NCI-H1436 (cell line): ENCODE results near the gene TRMT61A.
"Not testable (repeated sequence)": the region's sequence is repeated elsewhere in the genome, so short reads cannot be mapped to it uniquely, and the experiment has no call there.

Experiments
- DNase-seq: peaks from one replicate; lab custom pipeline; 2025; lab: John Stamatoyannopoulos, UW

Gene TRMT61A

DNA sequence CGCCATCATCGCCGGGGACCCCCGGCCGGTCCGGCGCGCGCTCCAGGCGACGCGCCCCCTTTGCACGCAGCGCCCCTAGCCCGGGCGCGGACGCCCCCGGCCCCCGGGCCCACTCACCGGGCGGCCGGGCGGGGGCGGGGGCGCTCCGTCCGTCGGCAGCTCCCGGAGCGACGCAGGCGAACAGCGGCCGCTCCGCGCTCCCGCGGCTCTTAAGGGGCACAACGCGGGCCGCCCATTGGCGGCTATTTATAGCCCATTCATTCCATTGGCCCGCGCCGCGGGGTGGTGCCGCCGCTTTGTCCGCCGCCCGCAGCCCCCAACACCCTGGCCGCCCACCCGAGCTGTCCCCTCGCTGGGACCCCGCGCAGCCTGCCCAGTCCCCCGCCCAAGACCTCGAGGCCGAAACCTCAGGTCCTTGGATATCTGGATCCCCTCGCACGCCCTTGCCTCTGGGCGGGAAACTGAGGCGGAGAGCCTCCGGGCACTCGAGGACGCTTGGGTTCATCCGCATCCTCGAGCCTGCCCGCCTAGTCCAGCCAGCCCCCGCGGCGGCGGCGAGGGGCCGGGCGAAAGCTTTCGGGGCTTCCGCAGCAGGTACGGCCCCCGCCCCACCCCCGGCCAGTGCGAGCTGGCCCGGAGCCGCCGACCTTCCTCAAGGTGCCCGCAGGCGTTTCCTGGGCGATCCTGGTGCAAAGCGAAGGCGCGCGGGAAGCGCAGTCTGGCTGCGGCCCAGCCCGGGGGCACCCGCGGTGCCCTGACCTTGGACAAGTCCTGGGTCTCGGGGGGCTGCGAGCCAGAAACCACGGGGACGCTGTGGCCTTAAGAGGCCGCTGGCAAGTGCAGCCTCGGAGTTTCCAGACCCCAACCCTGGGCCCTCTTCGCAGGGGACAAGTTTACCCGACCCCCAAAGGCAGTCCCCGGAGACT is 6.1 kb upstream of the TRMT61A start, which contains the start of gene CKB:
CKB (minus strand) TSS at position 182 of the 926 bp plus-strand sequence. CDS start 337 bp downstream, outside the sequence.
- DNase-seq = peak; percentile 79

DNA sequence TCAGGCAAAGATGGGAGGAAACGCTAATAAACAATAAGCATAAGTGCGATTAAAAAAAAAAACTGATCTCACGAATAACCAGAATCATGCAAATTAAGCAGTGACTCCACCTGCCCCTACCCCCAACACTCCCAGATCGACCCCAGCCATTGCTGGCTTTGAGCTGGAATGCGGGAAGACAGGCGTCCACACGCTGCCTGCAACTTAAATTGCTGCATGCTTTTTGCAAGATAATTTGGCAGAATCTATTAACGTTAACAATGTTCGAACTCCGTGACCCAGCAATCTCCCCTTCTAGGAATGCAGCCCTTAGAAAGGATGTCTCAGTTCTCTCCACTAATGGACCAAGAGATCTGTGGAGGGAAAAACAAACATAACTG is 5.4 kb upstream of the TRMT61A start:
- DNase-seq = no peak

DNA sequence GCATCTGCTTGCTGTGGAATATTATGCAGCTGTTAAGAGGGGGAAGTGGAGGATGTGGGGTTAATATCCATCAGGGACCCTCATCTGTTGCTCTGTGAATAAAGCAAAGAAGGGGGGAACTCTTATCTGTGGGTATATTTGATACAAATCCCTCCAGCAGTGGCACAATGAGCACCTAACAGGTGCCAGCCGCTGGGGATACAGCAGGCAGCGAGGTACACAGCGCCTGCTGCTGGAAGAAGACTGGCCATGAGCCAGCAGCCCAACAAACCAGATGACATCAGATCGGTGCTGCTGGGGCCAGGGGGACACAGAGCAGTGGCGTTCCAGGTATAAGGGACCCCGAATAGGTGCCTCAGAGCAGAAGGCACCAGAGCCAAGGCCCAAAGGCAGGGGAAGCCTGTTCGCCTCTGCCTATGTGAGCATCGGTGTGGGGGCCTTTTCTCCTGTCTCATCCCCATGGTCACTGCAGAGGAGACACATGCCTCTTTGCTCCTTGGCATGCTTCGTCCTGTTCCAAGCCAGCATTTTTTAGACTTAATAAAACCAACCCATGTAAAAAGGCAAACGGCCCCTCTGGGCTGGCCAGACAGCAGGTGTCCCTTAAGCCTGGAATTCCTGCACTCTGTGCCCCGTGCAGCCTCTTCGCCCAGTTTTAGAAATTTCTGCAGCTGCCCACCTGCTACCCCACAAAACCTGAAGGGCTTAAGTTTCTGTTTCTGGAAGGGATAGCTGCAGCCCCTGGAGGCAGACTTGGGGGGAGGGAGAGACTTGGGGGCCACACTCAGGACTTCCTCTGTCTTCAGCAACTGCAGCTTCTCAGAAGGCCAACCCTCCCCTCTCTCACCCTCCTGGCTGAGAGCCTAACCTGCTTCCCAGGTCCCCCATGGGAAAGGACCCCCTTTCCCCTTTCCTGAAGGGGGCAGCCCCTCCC is 4.7 kb upstream of the TRMT61A start:
- no peak for DNase-seq

DNA sequence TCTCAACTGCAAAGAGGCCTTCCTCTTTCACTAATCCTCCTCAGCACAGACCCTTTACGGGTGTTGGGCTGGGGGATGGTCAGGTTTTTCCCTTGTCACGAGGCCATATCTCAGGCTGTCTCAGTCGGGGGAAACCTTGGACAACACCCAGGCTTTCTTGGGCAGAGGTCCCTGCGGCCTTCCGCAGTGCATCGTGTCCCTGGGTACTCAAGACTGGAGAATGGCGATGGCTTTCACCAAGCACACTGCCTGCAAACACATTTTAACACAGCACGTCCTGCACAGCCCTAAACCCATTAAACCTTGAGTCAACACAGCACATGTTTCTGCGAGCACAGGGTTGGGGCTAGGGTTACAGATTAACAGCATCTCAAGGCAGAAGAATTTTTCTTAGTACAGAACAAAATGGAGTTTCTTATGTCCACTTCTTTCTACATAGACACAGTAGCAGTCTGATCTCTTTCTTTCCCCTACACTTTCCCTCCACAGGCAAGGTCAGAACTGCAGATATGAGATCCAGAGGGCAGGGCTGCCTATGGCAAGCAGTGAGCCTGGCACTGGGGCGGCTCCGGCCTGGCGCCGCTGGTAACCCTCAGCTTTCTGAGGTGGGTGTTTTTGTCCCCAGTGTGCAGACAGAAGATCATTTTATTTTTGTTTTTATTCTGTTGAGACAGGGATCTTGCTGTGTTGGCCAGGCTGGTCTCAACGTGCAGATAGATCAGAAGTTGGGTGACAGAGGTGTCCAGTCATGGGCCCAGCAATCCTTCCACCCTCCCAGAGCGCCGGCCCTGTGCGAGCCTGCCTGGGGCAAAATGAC is 3.4 kb upstream of the TRMT61A start:
- DNase-seq = not testable (repeated sequence)

DNA sequence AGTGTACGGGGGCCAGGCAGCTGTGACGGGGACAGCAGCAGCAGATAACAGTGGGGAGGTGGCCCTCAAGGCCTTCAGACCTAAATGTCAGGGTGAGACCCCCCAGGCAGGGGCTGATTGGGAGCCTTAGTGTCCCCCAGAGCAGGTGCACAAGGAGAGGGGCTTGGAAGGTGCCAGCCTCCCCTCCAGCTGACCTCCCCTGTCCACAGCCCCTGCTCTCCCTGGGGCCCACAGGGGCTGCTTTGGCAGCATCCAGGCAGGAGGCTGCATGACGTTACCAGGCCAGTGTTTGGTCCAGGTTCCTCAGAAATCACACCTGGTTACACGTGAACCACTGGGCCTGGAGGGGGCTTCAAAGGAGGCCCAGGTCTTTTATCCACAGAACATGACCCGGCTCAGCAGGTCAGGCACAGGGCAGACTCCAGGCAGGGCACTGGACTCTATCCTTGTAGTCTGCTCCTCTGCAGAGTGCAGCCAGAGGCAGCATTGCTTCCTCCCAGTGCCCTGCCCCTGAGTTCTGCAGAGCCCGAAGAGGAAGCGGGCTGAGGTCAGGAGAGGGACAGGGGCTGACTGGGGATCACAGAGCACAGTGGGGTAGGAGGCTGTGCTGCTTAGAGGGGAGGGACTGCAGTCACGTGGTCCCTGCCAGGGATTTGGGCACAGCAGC is 2.6 kb upstream of the TRMT61A start:
- DNase-seq = no peak

DNA sequence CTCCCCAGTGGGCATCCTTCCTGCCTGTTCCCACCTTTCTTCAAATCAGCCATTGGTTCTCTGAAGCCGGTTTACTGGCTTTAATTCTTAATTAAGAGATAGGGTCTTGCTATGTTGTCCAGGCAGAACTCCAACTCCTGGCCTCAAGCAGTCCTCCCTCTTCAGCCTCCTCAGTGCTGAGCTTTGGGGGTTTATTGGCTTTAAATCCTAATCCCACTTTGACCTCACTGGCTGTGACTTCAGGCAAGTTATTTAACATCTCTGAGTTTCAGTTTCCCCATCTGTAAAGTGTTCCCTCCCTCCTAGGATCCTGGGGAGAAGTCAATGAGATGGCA is 2.1 kb upstream of the TRMT61A start:
- DNase-seq = no peak

DNA sequence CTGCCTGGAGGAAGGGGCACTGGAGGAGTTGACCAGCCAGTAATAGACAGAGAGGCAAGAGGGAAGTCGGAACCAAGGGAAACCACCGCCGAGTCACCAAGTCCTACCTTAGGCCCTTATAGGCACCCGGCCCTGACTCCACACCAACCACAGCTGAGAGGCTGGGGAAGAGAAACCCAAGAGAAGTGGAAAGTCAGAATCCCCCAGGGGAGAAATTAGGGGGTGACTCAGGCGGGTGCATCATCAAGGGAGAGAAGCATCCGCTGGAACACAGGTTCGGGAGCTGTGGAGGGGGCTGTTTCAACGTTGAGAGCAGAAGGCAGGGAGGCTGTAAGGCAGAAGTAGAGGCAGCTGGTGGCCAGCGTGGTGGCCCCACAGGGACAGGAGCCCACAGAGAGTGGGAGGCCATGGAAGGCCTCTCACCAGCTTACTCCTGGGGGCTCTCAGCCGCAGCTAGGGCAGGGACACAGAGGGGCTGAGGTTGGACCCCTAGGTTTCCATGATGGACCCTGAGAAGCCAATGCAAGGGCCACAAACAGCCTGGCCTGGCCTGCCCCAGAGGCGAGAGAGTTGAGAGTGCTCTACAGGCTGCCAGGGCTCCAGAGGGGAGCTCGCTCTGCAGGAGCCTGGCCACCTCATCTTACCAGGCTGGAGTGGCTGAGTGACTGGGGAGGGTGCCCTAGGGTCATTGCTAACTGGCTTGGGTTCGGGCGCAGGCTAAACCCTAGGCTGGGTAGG is 1.4 kb upstream of the TRMT61A start:
- DNase-seq = peak; percentile 18

DNA sequence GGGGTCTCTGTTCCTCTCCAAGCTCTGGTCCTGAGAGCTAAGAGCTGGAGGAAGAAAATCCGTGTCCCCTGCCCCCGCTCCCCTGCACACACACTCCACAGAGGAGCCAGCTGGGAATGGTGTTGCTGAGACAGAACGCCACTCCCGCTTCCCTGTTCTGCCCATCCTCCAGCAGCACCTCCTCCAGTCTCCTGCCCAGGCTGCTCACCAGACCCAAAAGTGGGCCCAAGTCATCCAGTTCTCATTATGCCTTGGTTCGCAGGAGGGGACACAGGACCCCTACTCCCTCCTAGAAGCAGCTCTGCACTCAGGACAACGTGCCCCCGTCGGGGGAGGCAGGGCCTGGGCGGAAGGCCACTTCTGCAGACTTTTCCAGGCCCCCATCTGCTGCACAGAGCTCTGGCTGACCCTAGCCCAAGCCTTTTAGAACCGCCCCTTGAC is 830 bp upstream of the TRMT61A start:
- DNase-seq = no peak

DNA sequence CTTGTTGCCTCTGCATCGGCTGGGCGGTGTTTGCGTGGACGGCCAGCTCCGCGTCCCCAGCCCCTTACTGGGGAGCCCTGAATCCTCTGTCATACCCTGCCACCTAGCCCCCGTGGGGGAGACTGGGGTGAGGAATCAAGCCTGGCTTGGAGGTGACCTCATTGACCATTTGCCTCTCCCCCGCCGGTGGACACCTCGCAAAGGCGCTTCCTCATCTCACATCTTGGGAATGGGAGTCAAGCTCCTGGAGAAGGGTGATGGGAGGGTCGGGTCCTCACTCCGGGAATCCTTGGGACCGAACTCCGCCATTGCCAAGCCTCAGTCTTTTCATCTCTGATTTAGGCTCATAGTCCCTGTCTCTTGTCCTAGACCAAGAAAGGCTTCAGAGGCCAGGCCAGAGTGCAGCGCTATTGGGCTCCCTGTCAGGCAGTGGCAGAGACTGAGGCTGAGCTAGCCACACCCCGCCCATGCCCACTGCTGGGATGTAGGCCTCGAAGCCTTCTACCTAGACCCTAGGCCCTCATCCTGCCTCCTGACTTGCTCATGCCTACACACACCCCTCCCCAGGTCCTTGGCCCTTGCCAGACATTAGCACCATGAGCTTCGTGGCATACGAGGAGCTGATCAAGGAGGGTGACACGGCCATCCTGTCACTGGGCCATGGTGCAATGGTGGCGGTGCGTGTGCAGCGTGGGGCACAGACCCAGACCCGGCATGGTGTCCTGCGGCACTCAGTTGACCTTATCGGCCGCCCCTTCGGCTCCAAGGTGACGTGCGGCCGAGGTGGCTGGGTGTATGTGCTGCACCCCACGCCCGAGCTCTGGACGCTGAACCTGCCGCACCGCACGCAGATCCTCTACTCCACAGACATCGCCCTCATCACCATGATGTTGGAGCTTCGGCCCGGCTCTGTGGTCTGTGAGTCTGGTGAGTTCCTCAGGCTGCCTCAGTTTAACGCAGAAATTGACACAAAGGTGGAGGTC is 678 bp downstream of the TRMT61A start:
- DNase-seq = no peak

DNA sequence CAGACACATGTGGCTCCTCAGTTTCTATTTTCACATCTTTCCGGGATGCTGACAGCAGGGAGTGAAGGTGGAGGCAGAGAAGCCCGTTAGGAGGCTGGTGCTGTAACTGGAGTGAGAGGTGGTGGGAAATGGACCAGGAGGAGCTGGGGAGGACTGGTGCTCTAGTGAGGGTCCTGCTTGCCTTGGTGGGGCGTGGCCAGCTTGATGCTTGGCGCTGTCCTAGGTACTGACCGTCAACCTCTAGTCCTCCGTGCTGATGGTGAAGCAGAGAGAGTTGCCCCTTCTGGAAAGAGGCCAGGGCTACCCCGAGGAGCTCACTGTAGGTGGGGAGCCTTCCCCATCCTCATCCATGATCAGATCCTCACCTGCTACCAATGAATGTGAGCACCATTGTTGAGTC is 1.4 kb downstream of the TRMT61A start:
- DNase-seq = no peak

DNA sequence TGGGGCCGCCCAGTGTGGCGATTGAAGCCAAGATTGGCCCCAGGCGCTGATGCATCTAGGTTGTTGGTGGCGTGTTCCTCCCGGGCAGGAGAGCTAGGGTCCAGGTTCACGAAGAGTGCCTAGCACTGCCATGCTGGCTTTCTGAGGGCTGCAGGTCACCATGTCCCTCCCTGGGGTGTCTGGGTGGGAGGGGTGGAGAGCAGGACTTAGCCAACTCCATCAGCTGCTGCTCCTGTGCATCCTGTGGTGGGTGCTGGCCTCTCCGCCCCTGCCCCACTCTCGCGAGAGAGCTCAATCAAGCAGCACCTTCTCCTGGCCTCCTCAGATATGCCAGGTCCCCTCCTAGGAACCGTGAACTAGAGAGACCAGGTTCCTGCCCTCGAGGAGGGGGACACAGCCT is 1.8 kb downstream of the TRMT61A start:
- DNase-seq = no peak

DNA sequence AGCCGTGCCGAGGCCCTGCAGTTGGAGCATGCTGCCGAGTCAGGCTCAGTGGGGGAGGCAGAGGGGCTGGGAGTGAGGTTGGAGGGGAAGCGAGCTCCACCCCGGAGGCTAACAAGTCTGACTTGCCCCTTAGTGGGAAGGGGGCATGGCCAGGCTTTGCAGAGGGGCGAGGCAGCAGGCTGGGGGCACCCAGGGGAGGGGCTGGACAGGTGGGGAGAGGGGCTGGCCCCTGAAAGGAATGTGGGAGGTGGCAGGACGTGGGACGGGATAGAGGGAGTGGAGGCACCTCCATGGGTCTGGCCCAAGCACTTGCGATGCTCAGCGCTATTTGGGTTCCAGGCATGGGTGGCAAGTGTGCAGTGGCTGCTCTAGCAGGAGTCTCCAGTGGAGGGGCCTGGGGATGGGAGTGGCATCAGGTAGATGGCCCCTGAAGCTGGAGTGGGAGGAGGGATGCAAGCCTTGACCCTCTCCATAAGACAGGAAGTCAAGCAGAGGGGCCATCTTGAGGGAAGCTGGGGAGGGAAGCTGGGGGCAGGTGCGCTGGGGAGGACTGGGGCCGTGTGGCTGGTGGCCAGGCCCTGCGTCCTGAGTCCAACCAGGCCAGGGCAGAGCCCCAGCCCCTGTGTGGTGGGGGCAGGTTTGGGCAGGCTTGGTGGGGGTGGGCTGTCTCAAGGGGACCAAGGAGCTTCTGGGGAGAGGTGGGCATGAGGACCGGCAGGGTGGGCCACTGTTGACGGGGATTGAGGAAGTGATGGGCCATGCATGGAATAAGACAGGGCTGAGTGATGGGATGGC is 2.6 kb downstream of the TRMT61A start:
- no peak for DNase-seq

DNA sequence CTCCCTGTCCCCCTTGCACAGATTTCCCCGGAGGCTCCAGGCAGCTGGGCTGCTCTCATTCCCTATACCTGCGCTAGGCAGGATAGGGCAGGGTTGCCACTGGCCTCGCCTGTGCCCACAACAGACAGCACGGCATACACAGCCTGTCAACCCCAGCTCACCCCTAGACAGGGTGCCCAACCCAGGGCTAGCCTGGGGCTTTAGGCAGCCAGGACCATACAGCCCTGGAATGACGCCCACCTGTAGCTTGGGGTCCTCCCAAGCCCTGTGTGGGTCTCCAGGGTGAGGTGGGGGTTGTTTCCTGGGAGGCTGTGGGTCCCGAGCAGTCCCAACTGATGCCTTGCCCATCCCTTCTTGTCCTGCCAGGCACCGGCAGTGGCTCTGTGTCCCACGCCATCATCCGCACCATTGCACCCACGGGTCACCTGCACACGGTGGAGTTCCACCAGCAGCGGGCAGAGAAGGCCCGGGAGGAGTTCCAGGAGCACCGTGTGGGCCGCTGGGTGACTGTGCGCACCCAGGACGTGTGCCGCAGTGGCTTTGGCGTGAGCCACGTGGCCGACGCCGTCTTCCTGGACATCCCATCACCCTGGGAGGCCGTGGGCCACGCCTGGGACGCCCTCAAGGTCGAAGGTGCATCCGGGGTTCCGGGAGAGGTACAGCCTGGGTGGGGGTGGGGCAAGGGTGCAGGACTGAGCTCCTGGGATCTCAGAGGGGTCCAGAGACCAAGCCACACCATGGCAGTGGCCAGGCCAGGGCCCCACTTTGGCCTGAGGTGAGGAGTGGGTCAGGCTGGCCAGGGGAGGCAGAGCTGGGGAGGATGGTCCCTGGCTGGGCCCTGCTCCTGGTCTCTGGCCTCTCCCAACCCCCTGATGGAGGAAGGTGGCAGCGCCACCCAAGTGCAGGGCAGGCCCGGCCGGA is 3.5 kb downstream of the TRMT61A start:
- no peak for DNase-seq

DNA sequence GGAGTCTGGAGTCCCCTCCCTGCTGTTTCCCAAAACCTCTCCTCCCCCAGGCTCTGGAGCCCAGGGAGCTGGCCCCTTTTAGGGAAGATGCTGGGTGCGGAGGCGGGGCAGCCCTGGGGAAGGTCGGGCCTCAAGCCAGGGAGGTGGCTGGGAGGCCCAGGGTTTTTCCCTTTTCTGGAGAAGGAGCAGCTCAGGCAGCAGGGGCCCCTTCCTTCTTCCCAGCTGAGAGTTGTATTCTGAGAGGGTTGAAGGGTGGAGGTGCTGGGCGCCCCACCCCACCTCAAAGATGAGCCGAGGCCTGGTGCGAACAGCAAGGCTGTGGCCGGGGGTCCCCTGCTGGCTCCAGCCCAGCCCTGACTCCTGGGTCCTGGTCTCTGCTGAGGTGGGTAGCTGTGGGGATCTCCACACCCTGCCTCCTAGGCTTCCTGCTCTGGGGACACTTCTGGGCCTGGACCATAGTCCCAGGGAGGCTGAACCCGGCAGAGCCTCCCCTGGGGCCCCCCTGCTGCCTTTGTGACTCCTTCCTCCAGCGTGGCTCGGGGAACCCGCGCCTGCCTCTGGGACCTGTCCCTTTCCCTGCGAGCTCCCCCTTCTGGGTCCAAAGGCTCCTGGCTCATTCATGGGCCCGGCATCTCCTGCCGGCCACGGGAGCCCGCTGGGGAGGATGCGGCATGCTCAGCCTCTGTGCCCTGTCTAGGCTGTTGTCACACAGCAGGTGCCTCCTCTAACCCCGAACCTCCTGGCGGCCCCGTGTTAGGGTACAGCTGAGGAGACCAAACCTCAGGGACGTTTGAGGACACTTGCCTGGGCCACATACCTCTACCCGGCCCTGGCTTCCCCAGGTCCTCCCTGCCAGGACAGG is 4.4 kb downstream of the TRMT61A start:
- DNase-seq = no peak

DNA sequence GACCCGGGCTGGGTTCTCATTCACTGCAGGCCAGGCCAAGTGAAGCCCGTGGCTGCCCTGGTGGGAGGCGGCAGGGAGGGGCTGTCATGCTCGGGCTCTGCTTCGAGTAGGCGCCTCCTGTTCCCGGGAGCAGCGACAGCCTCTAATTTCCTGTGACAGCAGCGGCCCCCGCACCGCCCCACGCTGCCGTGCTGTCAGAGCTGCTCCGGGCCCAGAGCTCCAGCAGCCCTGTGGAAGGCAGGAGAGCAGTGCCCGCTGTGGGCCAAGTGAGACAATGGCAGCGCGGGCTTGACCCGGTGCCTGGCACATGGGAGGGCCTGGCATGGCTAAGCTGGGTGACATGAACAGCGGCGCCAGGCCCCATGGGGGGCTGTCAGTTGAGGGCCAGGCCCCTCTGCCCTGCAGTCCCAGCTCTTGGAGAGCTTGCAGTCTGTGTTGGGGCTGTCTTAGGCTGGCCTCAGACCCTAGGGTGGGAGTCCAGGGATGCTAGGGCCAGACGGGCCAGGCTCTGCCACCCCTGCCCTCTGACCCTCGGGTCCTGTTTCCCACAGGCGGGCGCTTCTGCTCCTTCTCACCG is 5.1 kb downstream of the TRMT61A start:
- no peak for DNase-seq

DNA sequence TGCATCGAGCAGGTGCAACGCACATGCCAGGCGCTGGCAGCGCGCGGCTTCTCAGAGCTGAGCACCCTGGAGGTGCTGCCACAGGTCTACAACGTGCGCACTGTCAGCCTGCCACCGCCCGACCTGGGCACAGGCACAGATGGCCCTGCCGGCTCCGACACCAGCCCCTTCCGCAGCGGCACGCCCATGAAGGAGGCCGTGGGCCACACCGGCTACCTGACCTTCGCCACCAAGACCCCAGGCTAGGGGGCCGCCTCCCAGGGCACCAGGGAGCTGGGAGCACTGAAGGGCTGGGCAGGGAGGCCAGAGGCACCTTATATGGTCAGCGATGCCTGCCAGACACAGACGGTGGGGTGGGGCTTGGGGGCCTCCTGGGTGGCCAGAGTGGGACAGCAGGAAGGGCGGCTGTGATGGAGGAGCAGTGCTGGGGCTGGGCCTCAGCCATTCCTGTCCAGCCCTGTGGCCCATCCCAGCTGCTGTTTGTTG is 5.6 kb downstream of the TRMT61A start:
- DNase-seq = no peak
